ENCODE results near the gene ICA1L. TPM values are rescaled to one million over a fixed set of nuclear protein-coding genes. Genes with fewer than 3 reads are reported as not detected.
A peak's percentile ranks its signal among the peaks of the same experiment; 100 is the strongest.

ICA1L gene
- total and polyA plus RNA-seq, 2 experiments from 2014 or later = 5.1 to 8.2 TPM

GRCh38 chr2:202780514-202781021 is 91.0 kb downstream of the ICA1L start:
- no peaks in the 10 kb centered on the region for H4K20me1 ChIP-seq (ENCODE audit: insufficient read depth, poor library complexity, severe bottlenecking)
- no peak overlapping the region for H2AFZ ChIP-seq
- no peaks in the 10 kb centered on the region for H3K27me3 ChIP-seq
- DNase-seq (ENCODE audit: low spot score) = no peak
- TF ChIP-seq EZH2phosphoT487 (IDR thresholded peaks at IDR 0.05; ENCODE audit: low read depth, severe bottlenecking, unreplicated experiment) (no peak), CTCF (IDR thresholded peaks at IDR 0.05; ENCODE audit: poor library complexity) (no peak), EZH2 (IDR thresholded peaks at IDR 0.05; ENCODE audit: borderline replicate concordance) (no peak)
- H3K9me3 ChIP-seq (ENCODE audit: low read depth) = no peaks in the 10 kb centered on the region
- no peak overlapping the region for H3K4me2 ChIP-seq
- H3K79me2 ChIP-seq = no peaks in the 10 kb centered on the region
- H3K27ac ChIP-seq = no peak overlapping the region
- H3K36me3 ChIP-seq (replicated peaks; ENCODE audit: insufficient read depth, low read depth) = no peaks in the 10 kb centered on the region
- no peak overlapping the region for H3K4me3 ChIP-seq
- no peaks in the 10 kb centered on the region for H3K4me1 ChIP-seq (ENCODE audit: insufficient read depth)
- H3K9me2 ChIP-seq (replicated peaks; ENCODE audit: insufficient read depth) = no peaks in the 10 kb centered on the region

- H3K4me1 ChIP-seq (ENCODE audit: insufficient read depth) = no peaks in the 10 kb centered on the region
- H3K79me2 ChIP-seq = no peaks in the 10 kb centered on the region
- H4K20me1 ChIP-seq (ENCODE audit: insufficient read depth, poor library complexity, severe bottlenecking) = no peaks in the 10 kb centered on the region
- no peak overlapping the region for H2AFZ ChIP-seq
- H3K4me3 ChIP-seq = no peak overlapping the region
- WGBS (ENCODE audit: low lambda C conversion rate, missing lambda C conversion rate) = 78% methylated on average over 2 of the region's 2 CpGs
- no peaks in the 10 kb centered on the region for H3K9me3 ChIP-seq (ENCODE audit: low read depth)
- H3K9me2 ChIP-seq (replicated peaks; ENCODE audit: insufficient read depth) = no peaks in the 10 kb centered on the region
- H3K4me2 ChIP-seq = no peak overlapping the region
- DNase-seq (ENCODE audit: low spot score) = no peak
- TF ChIP-seq CTCF (IDR thresholded peaks at IDR 0.05; ENCODE audit: poor library complexity) (no peak), EZH2phosphoT487 (IDR thresholded peaks at IDR 0.05; ENCODE audit: low read depth, severe bottlenecking, unreplicated experiment) (no peak), EZH2 (IDR thresholded peaks at IDR 0.05; ENCODE audit: borderline replicate concordance) (no peak)
- no peak overlapping the region for H3K27ac ChIP-seq
- H3K27me3 ChIP-seq = no peaks in the 10 kb centered on the region
- H3K36me3 ChIP-seq (replicated peaks; ENCODE audit: insufficient read depth, low read depth) = no peaks in the 10 kb centered on the region
Observed at GRCh38 chr2:202778217-202778616, 93.3 kb downstream of the ICA1L start.

- no peaks in the 10 kb centered on the region for H3K79me2 ChIP-seq
- 98% methylated on average over 32 of the region's 37 CpGs for WGBS (ENCODE audit: low lambda C conversion rate, missing lambda C conversion rate)
- no peaks in the 10 kb centered on the region for H4K20me1 ChIP-seq (ENCODE audit: insufficient read depth, poor library complexity, severe bottlenecking)
- no peaks in the 10 kb centered on the region for H3K27me3 ChIP-seq
- H3K4me2 ChIP-seq = no peak overlapping the region
- H3K27ac ChIP-seq = peak overlapping the region; percentile 29
- H3K36me3 ChIP-seq (replicated peaks; ENCODE audit: insufficient read depth, low read depth) = no peaks in the 10 kb centered on the region
- no peak overlapping the region for H3K4me3 ChIP-seq
- TF ChIP-seq CTCF (IDR thresholded peaks at IDR 0.05; ENCODE audit: poor library complexity) (no peak), EZH2 (IDR thresholded peaks at IDR 0.05; ENCODE audit: borderline replicate concordance) (no peak), EZH2phosphoT487 (IDR thresholded peaks at IDR 0.05; ENCODE audit: low read depth, severe bottlenecking, unreplicated experiment) (no peak)
- DNase-seq (ENCODE audit: low spot score) = no peak
- no peaks in the 10 kb centered on the region for H3K9me3 ChIP-seq (ENCODE audit: low read depth)
- H3K4me1 ChIP-seq (ENCODE audit: insufficient read depth) = no peaks in the 10 kb centered on the region
- no peaks in the 10 kb centered on the region for H3K9me2 ChIP-seq (replicated peaks; ENCODE audit: insufficient read depth)
- H2AFZ ChIP-seq = no peak overlapping the region
Observed at GRCh38 chr2:202774104-202774503, 97.5 kb downstream of the ICA1L start.
